Measurements from ENCODE around the gene ZNF605. TPM values are rescaled to one million over a fixed set of nuclear protein-coding genes. Genes with fewer than 3 reads are reported as not detected.

Gene ZNF605
- total RNA-seq, 4 donors from 2014 or later, result 22.6 to 26.1 (median 24.1) TPM

- Histone ChIP-seq H3K4me3 (replicated peaks in 1 of 3) (no peak overlapping the region), H3K4me1 (no peaks in the 10 kb centered on the region), H3K9me3 (no peaks in the 10 kb centered on the region), H3K36me3 (peaks cover 33 to 62% of the 10 kb centered on the region in 2 donors), H3K27ac (no peak overlapping the region), H3K27me3 (no peaks in the 10 kb centered on the region)
- TF ChIP-seq CTCF (IDR thresholded peaks at IDR 0.05) (no peak), POLR2A (IDR thresholded peaks at IDR 0.05) (no peak)
- intact Hi-C loops (cut with DNase I), result no loop called here
- DNase-seq, result no peak
- 94 to 96% methylated on average over 10 of the region's 10 CpGs for WGBS, 2 donors
These were observed 82.4 kb downstream of the ZNF605 start for GRCh38 chr12:132873724-132874123.

- no peak overlapping the region for H3K27ac ChIP-seq
- no peaks in the 10 kb centered on the region for H3K4me1 ChIP-seq
- no peak for TF ChIP-seq CTCF (IDR thresholded peaks at IDR 0.05)
- TF ChIP-seq POLR2A (IDR thresholded peaks at IDR 0.05), result no peak
- intact Hi-C loops (cut with DNase I), result no loop called here
- DNase-seq, result no peak
- H3K9me3 ChIP-seq, result no peaks in the 10 kb centered on the region
- H3K36me3 ChIP-seq, result peaks cover 33 to 62% of the 10 kb centered on the region in 2 donors
- no peaks in the 10 kb centered on the region for H3K27me3 ChIP-seq
- H3K4me3 ChIP-seq (replicated peaks in 1 of 3), result no peak overlapping the region
- 85 to 92% methylated on average over 11 to 12 of the region's 12 CpGs for WGBS, 2 donors
These were observed 83.1 kb downstream of the ZNF605 start for GRCh38 chr12:132872975-132873421.

- 87 to 94% methylated on average over 21 of the region's 21 CpGs for WGBS, 2 donors
- no peak for TF ChIP-seq POLR2A (IDR thresholded peaks at IDR 0.05)
- TF ChIP-seq CTCF (IDR thresholded peaks at IDR 0.05), result no peak
- Histone ChIP-seq H3K9me3 (no peaks in the 10 kb centered on the region), H3K4me3 (replicated peaks in 1 of 3) (no peak overlapping the region), H3K4me1 (no peaks in the 10 kb centered on the region), H3K27ac (no peak overlapping the region), H3K36me3 (peaks cover 39 to 63% of the 10 kb centered on the region in 2 donors), H3K27me3 (no peaks in the 10 kb centered on the region)
- DNase-seq, result no peak
- intact Hi-C loops (cut with DNase I), result no loop called here
These were observed 83.8 kb downstream of the ZNF605 start for GRCh38 chr12:132872073-132872855.

- Histone ChIP-seq H3K27me3 (no peaks in the 10 kb centered on the region), H3K27ac (no peak overlapping the region), H3K9me3 (no peaks in the 10 kb centered on the region), H3K4me1 (no peaks in the 10 kb centered on the region), H3K4me3 (replicated peaks in 1 of 3) (no peak overlapping the region), H3K36me3 (peaks cover 32 to 50% of the 10 kb centered on the region in 2 donors)
- intact Hi-C loops (cut with DNase I), result no loop called here
- TF ChIP-seq CTCF (IDR thresholded peaks at IDR 0.05) (no peak), POLR2A (IDR thresholded peaks at IDR 0.05) (no peak)
- no peak for DNase-seq
- WGBS, 2 donors, result 91 to 96% methylated on average over 14 of the region's 14 CpGs
These were observed 86.6 kb downstream of the ZNF605 start for GRCh38 chr12:132869551-132869950.

Small RNA genes lying within 50 kb of the gene (small RNA-seq; reads per million reads assigned to genes)
- gene RNU4ATAC12P, result not detected

Other genes starting within 250 kb of the ZNF605 start
- 10 to 100 TPM; 21.6 to 45.8 (median 26.0) TPM for gene PGAM5, start 245.5 kb downstream of the ZNF605 start, total RNA-seq
- gene ANKLE2, start 194.5 kb downstream of the ZNF605 start, total RNA-seq, result 10 to 100 TPM; 50.7 to 70.7 (median 55.3) TPM
- gene GOLGA3, start 127.4 kb downstream of the ZNF605 start, total RNA-seq, result 100 to 1,000 TPM in 2 of 4 donors, 10 to 100 TPM in 2; 73.8 to 106 (median 88.8) TPM
- gene CHFR, start 68.7 kb downstream of the ZNF605 start, total RNA-seq, result 10 to 100 TPM; 21.8 to 40.6 (median 27.7) TPM
- 10 to 100 TPM; 10.3 to 25.4 (median 16.4) TPM for gene ZNF26, start 30.1 kb upstream of the ZNF605 start, total RNA-seq
- gene ZNF84, start 81.2 kb upstream of the ZNF605 start, total RNA-seq, result 10 to 100 TPM; 36.5 to 71.7 (median 42.0) TPM
- gene ZNF140, start 124.6 kb upstream of the ZNF605 start, total RNA-seq, result 10 to 100 TPM; 20.7 to 38.1 (median 28.0) TPM
- 1 to 10 TPM; 4.6 to 7.0 (median 6.0) TPM for gene ZNF891, start 174.0 kb upstream of the ZNF605 start, total RNA-seq
- gene ZNF10, start 174.3 kb upstream of the ZNF605 start, total RNA-seq, result 10 to 100 TPM; 27.8 to 50.0 (median 37.6) TPM
- 10 to 100 TPM; 26.5 to 56.9 (median 50.1) TPM for gene ZNF268, start 225.2 kb upstream of the ZNF605 start, total RNA-seq

Data from thyroid gland (tissue), 4 donors.